Activated gamma-delta T cell treated with anti-CD3 and anti-CD28 coated beads, Interleukin-2, amount 50 U/mL, for 16 hours (primary cell): ENCODE measurements around the gene BEST2.

Experiments
- DNase-seq: peaks from one replicate; pipeline ENCODE4 v3.0.0-alpha.2; 2020; ENCODE audit warnings: low read depth

The BEST2 gene

GRCh38 chr19:12769689-12770088 is 18.1 kb downstream of the BEST2 start:
- DNase-seq: no peak

- no peak for DNase-seq
Measured at GRCh38 chr19:12770922-12771321, 19.3 kb downstream of the BEST2 start.

GRCh38 chr19:12772323-12772722 is 20.7 kb downstream of the BEST2 start:
- DNase-seq: no peak

- DNase-seq: no peak
Measured at GRCh38 chr19:12773571-12773970, 22.0 kb downstream of the BEST2 start.

GRCh38 chr19:12774588-12775555 is 23.3 kb downstream of the BEST2 start, which contains the start of gene HOOK2:
Gene HOOK2, minus strand, starts transcription at chr19:12775552. Its CDS starts 103 bp downstream, at chr19:12775449.
- no peak for DNase-seq

GRCh38 chr19:12777217-12778016 is 25.8 kb downstream of the BEST2 start:
- peak; percentile 72 for DNase-seq

GRCh38 chr19:12778017-12778904 is 26.7 kb downstream of the BEST2 start:
- no peak for DNase-seq

- DNase-seq: no peak
Measured at GRCh38 chr19:12778905-12779161, 27.2 kb downstream of the BEST2 start.

GRCh38 chr19:12779162-12779993 is 27.8 kb downstream of the BEST2 start:
- DNase-seq: no peak

- no peak for DNase-seq
Measured at GRCh38 chr19:12782174-12782423, 30.5 kb downstream of the BEST2 start.

GRCh38 chr19:12782424-12783290 is 31.1 kb downstream of the BEST2 start:
- DNase-seq: peak; percentile 85

GRCh38 chr19:12783291-12783848 is 31.8 kb downstream of the BEST2 start:
- no peak for DNase-seq

- no peak for DNase-seq
Measured at GRCh38 chr19:12783849-12784393, 32.3 kb downstream of the BEST2 start.

GRCh38 chr19:12784394-12784870 is 32.8 kb downstream of the BEST2 start:
- no peak for DNase-seq

GRCh38 chr19:12784871-12785430 is 33.4 kb downstream of the BEST2 start:
- DNase-seq: no peak

- no peak for DNase-seq
Measured at GRCh38 chr19:12785431-12786031, 33.9 kb downstream of the BEST2 start.

GRCh38 chr19:12786141-12786870 is 34.7 kb downstream of the BEST2 start:
- DNase-seq: no peak

- DNase-seq: no peak
Measured at GRCh38 chr19:12786952-12787351, 35.4 kb downstream of the BEST2 start.
